GM12878 (cell line): Measurements from ENCODE around the gene SFSWAP. TPM values are rescaled to one million over a fixed set of nuclear protein-coding genes. Genes with fewer than 3 reads are reported as not detected.

Source experiments
- ATAC-seq: fragments of 200-7000 bp; cut with Tn5 transposase; 3 replicates; pipeline ENCODE4 v1.9.1; 2020; ENCODE audit warnings: mild to moderate bottlenecking, moderate library complexity
- BruUV-seq: library from RNA; stranded (reverse); fragments of 400-500 nt; replicated peaks from 2 replicates; lab custom pipeline; 2021; lab: Mats Ljungman, UMichigan
- CTCF ChIA-PET: fragments of 300-600 bp; sonication (Branson Sonifier 250); formaldehyde crosslinking; extraction: SDS; loops from one replicate; lab custom pipeline; 2021; ENCODE audit warnings: inconsistent platforms; lab: Yijun Ruan, JAX
- POLR2A ChIA-PET: fragments of 350-600 bp; formaldehyde crosslinking; extraction: SDS; loops from one replicate; lab custom pipeline; 2021; ENCODE audit warnings: inconsistent platforms; lab: Charles Lee
- RAD21 ChIA-PET: fragments of 300-600 bp; sonication (Branson Sonifier 250); formaldehyde crosslinking; loops from one replicate; lab custom pipeline; 2023; ENCODE audit warnings: antibody characterized with exemption; ENCODE audit not compliant: unreplicated experiment; lab: Charles Lee
- SMC1A ChIA-PET: fragments of 300-600 bp; sonication (Branson Sonifier 250); formaldehyde crosslinking; loops from one replicate; lab custom pipeline; 2023; ENCODE audit not compliant: unreplicated experiment, uncharacterized antibody; lab: Charles Lee
- DNase-seq: peaks from one replicate; pipeline ENCODE4 v3.0.0-alpha.2; 2011; ENCODE audit warnings: low read depth, low spot score
- FAIRE-seq: peaks from 3 replicates; lab custom pipeline; 2011; peaks lifted over from hg19 to GRCh38; lab: Jason Lieb, UNC
- H2AFZ ChIP-seq: 2 replicates; pipeline ENCODE4 v1.6.0; 2011; ENCODE audit warnings: low read depth, low read length, control low read depth; ENCODE audit not compliant: control insufficient read depth
- H3K27ac ChIP-seq: 2 replicates; pipeline ENCODE4 v1.5.1; 2011; ENCODE audit warnings: control low read depth; ENCODE audit not compliant: control insufficient read depth, insufficient read depth
- H3K27me3 ChIP-seq, 2 experiments: replicated peaks in 1 of 2; 2 replicates each; pipeline versions ENCODE4 v1.6.0 to v1.6.1; 2011; ENCODE audit warnings: low read length in 1 of 2; ENCODE audit not compliant: control insufficient read depth in 2 of 2, insufficient read depth in 2 of 2
- H3K36me3 ChIP-seq, 2 experiments: 2 replicates each; pipeline ENCODE4 v1.5.1; 2011; ENCODE audit warnings: low read length in 1 of 2; ENCODE audit not compliant: control insufficient read depth in 2 of 2, insufficient read depth in 2 of 2
- H3K4me1 ChIP-seq: 2 replicates; pipeline ENCODE4 v1.6.1; 2011; ENCODE audit warnings: mild to moderate bottlenecking, low read length, moderate library complexity, mixed read lengths; ENCODE audit not compliant: control insufficient read depth, insufficient read depth
- H3K4me2 ChIP-seq: 2 replicates; pipeline ENCODE4 v1.6.0; 2011; ENCODE audit warnings: control low read depth; ENCODE audit not compliant: control insufficient read depth, insufficient read depth
- H3K4me3 ChIP-seq: fragments of 200-600 bp; sonication (generic); 2 replicates; pipeline ENCODE4 v1.5.1; 2016
- H3K79me2 ChIP-seq: 2 replicates; pipeline ENCODE4 v1.6.0; 2011; ENCODE audit warnings: low read length; ENCODE audit not compliant: control insufficient read depth, insufficient read depth
- H3K9ac ChIP-seq: 2 replicates; pipeline ENCODE4 v1.8.0; 2011; ENCODE audit warnings: low read length, control low read depth, mixed read lengths; ENCODE audit not compliant: control insufficient read depth, insufficient read depth
- H3K9me3 ChIP-seq: replicated peaks from 3 replicates; pipeline ENCODE4 v1.5.1; 2011; ENCODE audit warnings: mild to moderate bottlenecking, low read length; ENCODE audit not compliant: control insufficient read depth, insufficient read depth
- H4K20me1 ChIP-seq: 2 replicates; pipeline ENCODE4 v1.6.0; 2011; ENCODE audit not compliant: control insufficient read depth, insufficient read depth
- BRCA1 ChIP-seq: IDR thresholded peaks from 2 replicates; pipeline ENCODE4 v1.6.1; 2011; ENCODE audit warnings: low read depth, low read length, improper control_type of control experiment
- CEBPZ ChIP-seq: fragments of 150-350 bp; IDR thresholded peaks from 2 replicates; pipeline ENCODE4 v1.6.1; 2016; ENCODE audit warnings: low read depth, low read length
- CREB1 ChIP-seq: IDR thresholded peaks from 2 replicates; pipeline ENCODE4 v1.6.1; 2012; ENCODE audit warnings: low read depth, mild to moderate bottlenecking, inconsistent platforms
- E4F1 ChIP-seq: fragments of 450-650 bp; IDR thresholded peaks from 2 replicates; pipeline ENCODE4 v1.6.1; 2018; ENCODE audit warnings: borderline replicate concordance, mild to moderate bottlenecking; ENCODE audit not compliant: partially characterized antibody
- EP300 ChIP-seq, 2 experiments: fragments of 150-350 bp in 1 of 2; IDR thresholded peaks; 2 replicates each; pipeline ENCODE4 v1.6.1; 2011 to 2012; ENCODE audit warnings: low read depth in 2 of 2, low read length in 2 of 2, borderline replicate concordance in 1 of 2, improper control_type of control experiment in 1 of 2, inconsistent platforms in 1 of 2; ENCODE audit not compliant: control insufficient read depth in 1 of 2
- FOXK2 ChIP-seq: fragments of 450-650 bp; IDR thresholded peaks from 2 replicates; pipeline ENCODE4 v1.6.1; 2017; ENCODE audit warnings: mild to moderate bottlenecking, moderate library complexity
- IKZF2 ChIP-seq, 2 experiments: fragments of 450-650 bp; IDR thresholded peaks; 2 replicates each; pipeline ENCODE4 v1.6.1; 2017; ENCODE audit warnings: mild to moderate bottlenecking in 2 of 2, moderate library complexity in 2 of 2
- POU2F2 ChIP-seq: IDR thresholded peaks from 3 replicates; pipeline ENCODE4 v1.6.1; 2011; ENCODE audit warnings: low read depth, mild to moderate bottlenecking, low read length, borderline replicate concordance
- SIX5 ChIP-seq: IDR thresholded peaks from 2 replicates; pipeline ENCODE4 v1.6.1; 2011; ENCODE audit warnings: mild to moderate bottlenecking, low read depth, low read length, moderate library complexity; ENCODE audit not compliant: severe bottlenecking
- SRF ChIP-seq, 2 experiments: IDR thresholded peaks; 2 replicates each; pipeline ENCODE4 v1.6.1; 2011; ENCODE audit warnings: low read depth in 2 of 2, low read length in 2 of 2, mild to moderate bottlenecking in 1 of 2, moderate library complexity in 1 of 2
- TARDBP ChIP-seq: IDR thresholded peaks from 2 replicates; pipeline ENCODE4 v1.6.1; 2016; ENCODE audit warnings: borderline replicate concordance
- TBL1XR1 ChIP-seq: IDR thresholded peaks from 2 replicates; pipeline ENCODE4 v1.6.1; 2012; ENCODE audit warnings: low read depth, low read length, improper control_type of control experiment
- WRNIP1 ChIP-seq: IDR thresholded peaks from 2 replicates; pipeline ENCODE4 v1.6.1; 2011; ENCODE audit warnings: low read depth, low read length, improper control_type of control experiment, borderline replicate concordance
- WGBS: methylation state at CpG from one replicate; pipeline ENCODE4 v1.1.6; 2016; ENCODE audit warnings: low lambda C conversion rate; ENCODE audit not compliant: insufficient replicate concordance, insufficient coverage; ENCODE audit errors: missing lambda C conversion rate; 5-methylcytosine and 5-hydroxymethylcytosine counted together
- in situ Hi-C: fragments of 300-500 bp; cut with MboI; formaldehyde crosslinking; loops from 9 replicates; pipeline ENCODE4 v1.14.3; 2018; ENCODE audit warnings: mixed read lengths
- intact Hi-C: fragments of 100-400 bp; cut with micrococcal nuclease; formaldehyde crosslinking; loops from one replicate; pipeline ENCODE4 v1.14.2; 2022; ENCODE audit not compliant: unreplicated experiment
- polyA plus RNA-seq, 11 experiments: library from polyadenylated mRNA; depleted of rRNA in 4 of 11; unstranded in 6 of 11; stranded (reverse) in 5 of 11; fragments of >200 nt; fragmentation: Nextera tagmentation in 4 of 11; fragmentation: Illumina TruSeq in 1 of 11; extraction: Ambion mirVana in 4 of 11; extraction: Trizol in 1 of 11; gene quantifications; 1 replicate in 1 of 11; 2 replicates in 10 of 11; pipeline versions ENCODE4 v1.2.1 to v1.2.3, GENCODE V29; 2011 to 2016; ENCODE audit warnings: inconsistent platforms in 2 of 11, missing spikeins in 2 of 11, low read depth in 1 of 11
- total RNA-seq, 4 experiments: library from RNA; depleted of rRNA in 3 of 4; stranded (reverse); fragments of >200 nt in 3 of 4; fragmentation: Illumina TruSeq in 1 of 4; extraction: Trizol in 1 of 4; gene quantifications; 2 replicates each; pipeline versions ENCODE4 v1.2.1 to v1.2.3, GENCODE V29; 2013 to 2021

Gene SFSWAP
- total and polyA plus RNA-seq, 10 of the 15 experiments (the other 5 are each of a cell fraction or from before 2014, with no cell fraction given) = 1.8 to 48.6 (median 25.0) TPM

- H3K27ac ChIP-seq = no peak overlapping the region
- H4K20me1 ChIP-seq = no peaks in the 10 kb centered on the region
- no peaks in the 10 kb centered on the region for H3K27me3 ChIP-seq
- H3K4me2 ChIP-seq = no peak overlapping the region
- no peaks in the 10 kb centered on the region for H3K79me2 ChIP-seq
- POLR2A ChIA-PET = no interaction called here
- no peak overlapping the region for H2AFZ ChIP-seq
- CTCF ChIA-PET = no interaction called here
- RAD21 ChIA-PET = no interaction called here
- in situ Hi-C loops = no loop called here
- no peak overlapping the region for H3K9ac ChIP-seq
- no peak overlapping the region for H3K4me3 ChIP-seq
- no peak for TF ChIP-seq BRCA1
- 33% methylated on average over 8 of the region's 8 CpGs for WGBS
- DNase-seq = no peak
- no peaks in the 10 kb centered on the region for H3K4me1 ChIP-seq
- no peak for ATAC-seq
- BruUV-seq = no TSS peak
- intact Hi-C loops = no loop called here
- H3K36me3 ChIP-seq = no peaks in the 10 kb centered on the region
- SMC1A ChIA-PET = no interaction called here
- FAIRE-seq = no peak
- H3K9me3 ChIP-seq = no peaks in the 10 kb centered on the region
These were observed 39.6 kb upstream of the SFSWAP start for GRCh38 chr12:131671276-131671675.

- BruUV-seq = no TSS peak
- no peaks in the 10 kb centered on the region for H3K79me2 ChIP-seq
- no peak overlapping the region for H3K9ac ChIP-seq
- CTCF ChIA-PET = no interaction called here
- no peak for TF ChIP-seq TBL1XR1
- TF ChIP-seq TARDBP = no peak
- TF ChIP-seq E4F1 = no peak
- no peak for TF ChIP-seq SIX5
- no peak for TF ChIP-seq CREB1
- no peak for TF ChIP-seq FOXK2
- no peak for TF ChIP-seq SRF (IDR thresholded peaks at IDR 0.05; ENCODE audit: low read depth in 2 of 2, low read length in 2 of 2)
- TF ChIP-seq POU2F2 = no peak
- no peak for TF ChIP-seq WRNIP1
- TF ChIP-seq IKZF2 (IDR thresholded peaks at IDR 0.05) = no peak
- TF ChIP-seq CEBPZ = no peak
- TF ChIP-seq EP300 (IDR thresholded peaks at IDR 0.05; ENCODE audit: borderline replicate concordance in 1 of 2, control insufficient read depth in 1 of 2, low read depth in 2 of 2, low read length in 2 of 2) = no peak
- ATAC-seq (no peak), FAIRE-seq (no peak), DNase-seq (no peak)
- H3K4me2 ChIP-seq = no peak overlapping the region
- SMC1A ChIA-PET = no interaction called here
- H3K27me3 ChIP-seq = no peaks in the 10 kb centered on the region
- intact Hi-C loops = no loop called here
- RAD21 ChIA-PET = no interaction called here
- POLR2A ChIA-PET = no interaction called here
- no peak overlapping the region for H3K27ac ChIP-seq
- no peaks in the 10 kb centered on the region for H3K9me3 ChIP-seq
- H3K4me3 ChIP-seq = no peak overlapping the region
- in situ Hi-C loops = no loop called here
- no peaks in the 10 kb centered on the region for H4K20me1 ChIP-seq
- H3K36me3 ChIP-seq = no peaks in the 10 kb centered on the region
- no peaks in the 10 kb centered on the region for H3K4me1 ChIP-seq
- H2AFZ ChIP-seq = no peak overlapping the region
- 42% methylated on average over 8 of the region's 8 CpGs for WGBS
These were observed 39.0 kb upstream of the SFSWAP start for GRCh38 chr12:131671871-131672270.
